H9 (cell line): ENCODE measurements around the gene BMPR1A. TPM values are rescaled to one million over a fixed set of nuclear protein-coding genes. Genes with fewer than 3 reads are reported as not detected.
"Not testable (repeated sequence)": the region's sequence is repeated elsewhere in the genome, so short reads cannot be mapped to it uniquely, and the experiment has no call there.

ENCODE experiments used
- DNase-seq: peaks from one replicate; pipeline ENCODE4 v3.0.0-alpha.2; 2017
- H2AFZ ChIP-seq: one replicate; pipeline ENCODE4 v1.6.1; 2013; ENCODE audit warnings: mild to moderate bottlenecking, low read length, control low read depth, moderate library complexity
- H2AK5ac ChIP-seq: 2 replicates; pipeline ENCODE4 v1.6.1; 2013; ENCODE audit warnings: low read length, control low read depth, mixed read lengths; ENCODE audit not compliant: insufficient read length
- H2BK120ac ChIP-seq: one replicate; pipeline ENCODE4 v1.6.1; 2013; ENCODE audit warnings: low read depth, mild to moderate bottlenecking, low read length, control low read depth, inconsistent platforms; ENCODE audit not compliant: poor library complexity, severe bottlenecking
- H2BK12ac ChIP-seq: 2 replicates; pipeline ENCODE4 v1.6.1; 2013; ENCODE audit warnings: low read length, control low read depth, mixed read lengths, low read depth; ENCODE audit not compliant: insufficient read length
- H2BK15ac ChIP-seq: 2 replicates; pipeline ENCODE4 v1.6.1; 2013; ENCODE audit warnings: low read depth, low read length, control low read depth
- H2BK20ac ChIP-seq: one replicate; pipeline ENCODE4 v1.6.1; 2013; ENCODE audit warnings: low read depth, mild to moderate bottlenecking, low read length, control low read depth, inconsistent platforms; ENCODE audit not compliant: poor library complexity, severe bottlenecking
- H2BK5ac ChIP-seq: 2 replicates; pipeline ENCODE4 v1.6.1; 2013; ENCODE audit warnings: low read length, control low read depth, mixed read lengths; ENCODE audit not compliant: insufficient read length
- H3K14ac ChIP-seq: 2 replicates; pipeline ENCODE4 v1.6.1; 2013; ENCODE audit warnings: low read length, control low read depth; ENCODE audit not compliant: insufficient read depth
- H3K18ac ChIP-seq: 2 replicates; pipeline ENCODE4 v1.6.1; 2013; ENCODE audit warnings: low read depth, mild to moderate bottlenecking, mixed read lengths, low read length, control low read depth; ENCODE audit not compliant: insufficient read length
- H3K23ac ChIP-seq: 2 replicates; pipeline ENCODE4 v1.6.1; 2013; ENCODE audit warnings: low read length, control low read depth, mixed read lengths, low read depth; ENCODE audit not compliant: insufficient read length
- H3K23me2 ChIP-seq: 2 replicates; pipeline ENCODE4 v1.6.1; 2013; ENCODE audit warnings: low read depth, mild to moderate bottlenecking, mixed read lengths, low read length, control low read depth; ENCODE audit not compliant: insufficient read length, poor library complexity, severe bottlenecking
- H3K27ac ChIP-seq: 2 replicates; pipeline ENCODE4 v1.5.1; 2013; ENCODE audit warnings: low read length, control low read depth, mixed read lengths, low read depth; ENCODE audit not compliant: insufficient read length
- H3K27me3 ChIP-seq: 2 replicates; pipeline ENCODE4 v1.6.1; 2013; ENCODE audit warnings: low read length, control low read depth, inconsistent platforms; ENCODE audit not compliant: insufficient read depth
- H3K4ac ChIP-seq: 2 replicates; pipeline ENCODE4 v1.6.1; 2013; ENCODE audit warnings: low read depth, mild to moderate bottlenecking, control low read depth, inconsistent platforms, low read length, moderate library complexity
- H3K4me1 ChIP-seq: 2 replicates; pipeline ENCODE4 v1.6.1; 2013; ENCODE audit warnings: low read length, control low read depth, inconsistent platforms; ENCODE audit not compliant: insufficient read depth
- H3K4me2 ChIP-seq: 2 replicates; pipeline ENCODE4 v1.6.1; 2013; ENCODE audit warnings: low read length, control low read depth, mixed read lengths; ENCODE audit not compliant: insufficient read length, insufficient read depth
- H3K56ac ChIP-seq: 2 replicates; pipeline ENCODE4 v1.6.1; 2013; ENCODE audit warnings: low read depth, mild to moderate bottlenecking, mixed read lengths, low read length, control low read depth; ENCODE audit not compliant: insufficient read length
- H3K79me1 ChIP-seq: 2 replicates; pipeline ENCODE4 v1.6.1; 2013; ENCODE audit warnings: low read depth, mild to moderate bottlenecking, moderate library complexity, low read length, control low read depth, inconsistent platforms; ENCODE audit not compliant: insufficient read depth, poor library complexity, severe bottlenecking
- H3K79me2 ChIP-seq: 2 replicates; pipeline ENCODE4 v1.6.1; 2013; ENCODE audit warnings: low read length, control low read depth, inconsistent platforms; ENCODE audit not compliant: insufficient read depth
- H3K9ac ChIP-seq: 2 replicates; pipeline ENCODE4 v1.6.1; 2013; ENCODE audit warnings: low read length, control low read depth, mixed read lengths; ENCODE audit not compliant: insufficient read length; ENCODE audit errors: extremely low read depth
- H3K9me3 ChIP-seq: one replicate; pipeline ENCODE4 v1.6.1; 2013; ENCODE audit warnings: low read depth, low read length, inconsistent platforms; ENCODE audit not compliant: control insufficient read depth
- H3T11ph ChIP-seq: one replicate; pipeline ENCODE4 v1.6.1; 2013; ENCODE audit warnings: mild to moderate bottlenecking, low read length, control low read depth, inconsistent platforms
- H4K20me1 ChIP-seq: one replicate; pipeline ENCODE4 v1.6.1; 2013; ENCODE audit not compliant: control insufficient read depth, insufficient read length, insufficient read depth
- H4K5ac ChIP-seq: 2 replicates; pipeline ENCODE4 v1.6.1; 2013; ENCODE audit warnings: low read depth, mild to moderate bottlenecking, mixed read lengths, low read length, control low read depth; ENCODE audit not compliant: insufficient read length
- H4K8ac ChIP-seq: replicated peaks from 2 replicates; pipeline ENCODE4 v1.6.1; 2013; ENCODE audit warnings: low read length, control low read depth, mixed read lengths, low read depth; ENCODE audit not compliant: insufficient read length
- H4K91ac ChIP-seq: 2 replicates; pipeline ENCODE4 v1.6.1; 2013; ENCODE audit warnings: low read depth, mild to moderate bottlenecking, moderate library complexity, mixed read lengths, low read length, control low read depth; ENCODE audit not compliant: insufficient read length
- H3K27ac Mint-ChIP-seq, 3 experiments: 2 replicates in 2 of 3; 3 replicates in 1 of 3; pipeline ENCODE4 v1.8.0; 2020 to 2021; ENCODE audit warnings: mixed read lengths in 3 of 3, mild to moderate bottlenecking in 1 of 3, moderate library complexity in 1 of 3
- H3K27me3 Mint-ChIP-seq: 2 replicates; pipeline ENCODE4 v1.8.0; 2021; ENCODE audit warnings: low read depth, mild to moderate bottlenecking, moderate library complexity, mixed read lengths
- H3K36me3 Mint-ChIP-seq, 3 experiments: 2 replicates in 2 of 3; 3 replicates in 1 of 3; pipeline ENCODE4 v1.8.0; 2020 to 2021; ENCODE audit warnings: low read depth in 3 of 3, mixed read lengths in 3 of 3; ENCODE audit not compliant: insufficient read depth in 1 of 3
- H3K4me1 Mint-ChIP-seq, 2 experiments: 2 replicates each; pipeline ENCODE4 v1.8.0; 2020; ENCODE audit warnings: mixed read lengths in 2 of 2
- H3K4me3 Mint-ChIP-seq, 2 experiments: 2 replicates in 1 of 2; 3 replicates in 1 of 2; pipeline ENCODE4 v1.8.0; 2020 to 2021; ENCODE audit warnings: mild to moderate bottlenecking in 2 of 2, mixed read lengths in 2 of 2, moderate library complexity in 1 of 2
- H3K9me3 Mint-ChIP-seq, 2 experiments: 2 replicates in 1 of 2; 3 replicates in 1 of 2; pipeline ENCODE4 v1.8.0; 2020; ENCODE audit warnings: mild to moderate bottlenecking in 2 of 2, mixed read lengths in 2 of 2, moderate library complexity in 1 of 2
- CTCF ChIP-seq: fragments of 200-600 bp; sonication (generic); conservative IDR thresholded peaks from 3 replicates; pipeline ENCODE4 v1.8.0; 2021; ENCODE audit warnings: antibody characterized with exemption, mild to moderate bottlenecking
- WGBS: extraction: QIAGEN DNeasy Blood & Tissue Kit; methylation state at CpG from one replicate; pipeline ENCODE4 v1.1.7; 2013; ENCODE audit warnings: missing lambda C conversion rate, low lambda C conversion rate, mixed read lengths; ENCODE audit not compliant: insufficient read length; ENCODE audit errors: extremely low coverage; 5-methylcytosine and 5-hydroxymethylcytosine counted together
- total RNA-seq: library from RNA; stranded (reverse); gene quantifications from 2 replicates; pipeline ENCODE4 v1.2.1, GENCODE V29; 2021

BMPR1A gene
- total RNA-seq, 1 experiment from 2014 or later, result 138 TPM

GRCh38 chr10:86952106-86952505 lies 195.7 kb downstream of the BMPR1A start:
- H2AFZ ChIP-seq, result no peak overlapping the region
- WGBS, result no CpG with 5 or more reads among the region's 7 CpGs
- H3K27me3 Mint-ChIP-seq, result peaks cover 4% of the 10 kb centered on the region
- peak overlapping the region in 1 of 2 experiments; percentile 41; a peak in 1 of 5 replicates for H3K4me3 Mint-ChIP-seq
- no peak for TF ChIP-seq CTCF
- H3K27ac ChIP-seq, result no peak overlapping the region
- no peak overlapping the region for H4K8ac ChIP-seq
- no peak overlapping the region for H3K23ac ChIP-seq
- no peaks in the 10 kb centered on the region for H3K27me3 ChIP-seq
- no peaks in the 10 kb centered on the region for H4K20me1 ChIP-seq
- H3K18ac ChIP-seq, result no peak overlapping the region
- no peaks in the 10 kb centered on the region for H3K79me2 ChIP-seq
- no peak overlapping the region for H3T11ph ChIP-seq
- H4K91ac ChIP-seq, result no peak overlapping the region
- H3K14ac ChIP-seq, result no peak overlapping the region
- no peak overlapping the region for H2BK20ac ChIP-seq
- no peak overlapping the region for H2BK120ac ChIP-seq
- no peak overlapping the region for H2BK5ac ChIP-seq
- H3K4ac ChIP-seq, result no peak overlapping the region
- DNase-seq, result no peak
- H2BK15ac ChIP-seq, result no peak overlapping the region
- H3K9me3 ChIP-seq, result peaks cover 6% of the 10 kb centered on the region
- H3K9me3 Mint-ChIP-seq, result peaks cover 22 to 32% of the 10 kb centered on the region in 2 experiments
- peaks cover 15% of the 10 kb centered on the region; the same call in 1 of the 2 replicates for H3K4me1 ChIP-seq
- no peak overlapping the region for H3K56ac ChIP-seq
- H3K4me2 ChIP-seq, result no peak overlapping the region
- H3K27ac Mint-ChIP-seq, result no peak overlapping the region
- no peak overlapping the region for H3K9ac ChIP-seq
- H2AK5ac ChIP-seq, result no peak overlapping the region
- H3K4me1 Mint-ChIP-seq, result peaks cover 40 to 42% of the 10 kb centered on the region in 2 experiments
- no peaks in the 10 kb centered on the region for H3K23me2 ChIP-seq
- no peak overlapping the region for H2BK12ac ChIP-seq
- no peak overlapping the region for H4K5ac ChIP-seq
- peaks cover 16 to 29% (median 20%) of the 10 kb centered on the region in 3 experiments for H3K36me3 Mint-ChIP-seq
- no peaks in the 10 kb centered on the region for H3K79me1 ChIP-seq

- H3K4me3 Mint-ChIP-seq, H3K56ac ChIP-seq, H3T11ph ChIP-seq, H3K9me3 ChIP-seq, H4K5ac ChIP-seq, H3K27me3 Mint-ChIP-seq, H3K14ac ChIP-seq, H3K9ac ChIP-seq, H4K91ac ChIP-seq, H3K4ac ChIP-seq, H2AFZ ChIP-seq, H3K27me3 ChIP-seq, H3K23ac ChIP-seq, DNase-seq, H4K20me1 ChIP-seq, H3K79me2 ChIP-seq, H3K18ac ChIP-seq, H3K79me1 ChIP-seq, H2AK5ac ChIP-seq, H2BK5ac ChIP-seq, H3K4me2 ChIP-seq, H2BK20ac ChIP-seq, H4K8ac ChIP-seq, H2BK120ac ChIP-seq, H3K27ac Mint-ChIP-seq, H3K27ac ChIP-seq, H3K23me2 ChIP-seq, H2BK12ac ChIP-seq, H2BK15ac ChIP-seq: not testable (repeated sequence)
- no CpG with 5 or more reads among the region's 10 CpGs for WGBS
- H3K4me1 ChIP-seq, result peaks cover 15% of the 10 kb centered on the region; the same call in 1 of the 2 replicates
- Mint-ChIP-seq H3K9me3 (peaks cover 22 to 32% of the 10 kb centered on the region in 2 experiments), H3K36me3 (peaks cover 16 to 29% (median 20%) of the 10 kb centered on the region in 3 experiments), H3K4me1 (peaks cover 38 to 43% of the 10 kb centered on the region in 2 experiments)
Observed at GRCh38 chr10:86952697-86953096, 196.3 kb downstream of the BMPR1A start.
